ENCODE measurements around the gene MRPS12.

Gene MRPS12

DNA sequence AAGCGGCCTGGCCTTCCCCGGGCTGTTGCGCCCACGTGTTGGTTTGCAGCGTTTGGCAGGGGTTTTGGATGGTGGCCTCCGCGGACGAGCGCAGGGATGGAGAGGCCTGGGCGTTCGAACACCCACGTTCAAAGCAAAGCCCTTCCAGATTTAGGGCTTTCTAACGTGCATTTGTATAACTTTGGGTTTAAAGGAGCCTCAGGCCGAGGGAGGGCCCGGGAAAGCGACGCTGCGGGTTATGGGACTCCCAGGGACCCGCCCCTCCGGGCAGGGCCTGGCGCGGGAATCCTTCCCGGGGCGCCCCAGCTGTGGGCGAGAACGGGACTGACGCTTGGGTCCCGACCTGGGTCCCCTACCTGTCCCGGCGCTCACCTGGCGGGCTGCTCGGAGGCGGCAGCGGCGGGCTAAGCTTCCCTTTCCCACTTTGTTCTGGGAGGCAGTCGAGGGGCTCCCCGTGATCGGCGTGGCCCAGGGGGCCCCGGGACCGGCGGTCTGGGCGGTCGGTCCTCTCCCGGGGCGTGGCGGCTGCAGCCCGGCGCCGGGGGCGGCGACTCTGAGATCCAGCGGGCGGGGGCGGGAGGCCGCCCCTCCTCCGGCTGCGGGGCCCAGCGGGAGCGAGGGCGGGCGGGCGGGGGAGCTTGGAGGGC lies 44.6 kb downstream of the MRPS12 start, which contains the start of gene FBXO17:
Gene FBXO17, minus strand, starts transcription at position 529 of the 647 bp plus-strand sequence. CDS start 25,423 bp downstream, outside the sequence.
- DNase-seq (ENCODE audit: low read depth), result no peak

GRCh38 chr19:38975861-38976271 lies 45.1 kb downstream of the MRPS12 start:
- peak; percentile 55 for DNase-seq (ENCODE audit: low read depth)

DNA sequence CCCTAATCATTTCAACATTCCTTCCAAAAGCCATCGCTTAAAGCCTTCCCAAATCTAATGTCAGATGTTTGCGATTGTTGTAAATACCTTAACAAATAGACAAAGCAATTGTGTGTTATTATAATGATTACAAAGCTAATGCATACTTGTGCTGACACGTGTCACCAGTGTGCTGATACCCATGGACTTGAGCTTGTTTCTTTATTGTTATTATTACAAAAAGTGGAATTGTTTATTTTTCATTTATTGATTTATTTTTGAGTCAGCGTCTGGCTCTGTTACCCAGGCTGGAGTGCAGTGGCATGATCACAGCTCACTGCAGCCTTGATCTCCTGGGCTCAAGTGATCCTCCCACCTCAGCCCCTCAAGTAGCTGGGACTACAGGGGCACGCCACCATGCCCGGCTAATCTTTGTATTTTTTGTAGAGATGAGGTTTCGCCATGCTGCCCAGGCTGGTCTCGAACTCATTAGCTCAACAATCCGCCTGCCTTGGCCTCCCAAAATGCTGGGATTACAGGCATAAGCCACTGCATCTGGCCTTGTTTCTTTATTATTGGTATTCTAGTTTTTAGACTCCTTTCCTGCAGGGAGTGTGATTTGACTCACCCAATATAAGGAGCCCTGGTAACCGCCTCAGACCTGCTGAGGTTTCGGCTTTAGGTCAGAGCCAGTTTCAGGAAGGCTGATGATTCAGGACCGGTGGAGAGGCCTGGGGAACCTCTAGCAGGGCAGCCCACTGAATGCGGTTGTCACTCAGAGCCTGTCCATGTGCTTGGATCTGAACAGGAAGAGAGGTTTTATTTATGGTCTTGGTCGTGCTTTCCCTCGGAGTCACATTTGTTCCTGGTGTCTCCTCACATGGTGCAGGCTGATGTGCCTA lies 46.9 kb downstream of the MRPS12 start:
- DNase-seq (ENCODE audit: low read depth), result peak; percentile 83

DNA sequence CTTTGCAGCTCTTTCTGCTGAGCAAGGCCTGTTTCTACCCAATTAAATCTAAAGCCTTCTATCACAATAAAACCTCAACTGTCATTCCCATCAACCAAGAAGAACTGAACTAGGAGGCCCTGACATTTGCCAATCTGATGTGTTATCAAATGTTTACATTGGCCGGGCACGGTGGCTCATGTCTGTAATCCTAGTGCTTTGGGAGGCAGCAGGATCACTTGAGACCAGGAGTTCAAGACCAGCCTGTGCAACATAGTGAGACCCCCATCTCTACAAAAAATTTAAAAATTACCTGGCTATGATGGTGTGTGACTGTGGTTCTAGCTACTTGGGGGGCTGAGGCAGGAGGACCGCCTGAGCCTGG lies 47.6 kb downstream of the MRPS12 start:
- no peak for DNase-seq (ENCODE audit: low read depth)

DNA sequence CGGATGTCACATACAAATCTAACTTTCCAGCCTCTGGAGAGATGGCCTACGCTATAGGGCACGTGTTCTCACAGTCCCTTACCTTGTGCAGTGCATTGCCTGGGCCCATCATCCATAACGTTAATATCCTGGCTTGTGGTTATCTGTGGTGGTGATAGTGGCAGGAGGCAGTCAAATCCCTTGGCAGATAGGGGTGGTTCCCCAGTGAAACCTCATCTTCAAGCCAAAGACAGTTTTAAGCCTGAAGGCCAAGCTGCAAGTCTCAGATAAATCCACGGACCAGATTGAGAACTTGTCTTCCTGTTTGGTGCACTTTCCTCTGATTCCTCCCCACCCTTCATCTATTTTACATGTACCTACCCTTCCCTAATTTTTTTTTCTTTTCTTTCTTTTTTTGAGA lies 49.1 kb downstream of the MRPS12 start:
- DNase-seq (ENCODE audit: low read depth), result no peak

DNA sequence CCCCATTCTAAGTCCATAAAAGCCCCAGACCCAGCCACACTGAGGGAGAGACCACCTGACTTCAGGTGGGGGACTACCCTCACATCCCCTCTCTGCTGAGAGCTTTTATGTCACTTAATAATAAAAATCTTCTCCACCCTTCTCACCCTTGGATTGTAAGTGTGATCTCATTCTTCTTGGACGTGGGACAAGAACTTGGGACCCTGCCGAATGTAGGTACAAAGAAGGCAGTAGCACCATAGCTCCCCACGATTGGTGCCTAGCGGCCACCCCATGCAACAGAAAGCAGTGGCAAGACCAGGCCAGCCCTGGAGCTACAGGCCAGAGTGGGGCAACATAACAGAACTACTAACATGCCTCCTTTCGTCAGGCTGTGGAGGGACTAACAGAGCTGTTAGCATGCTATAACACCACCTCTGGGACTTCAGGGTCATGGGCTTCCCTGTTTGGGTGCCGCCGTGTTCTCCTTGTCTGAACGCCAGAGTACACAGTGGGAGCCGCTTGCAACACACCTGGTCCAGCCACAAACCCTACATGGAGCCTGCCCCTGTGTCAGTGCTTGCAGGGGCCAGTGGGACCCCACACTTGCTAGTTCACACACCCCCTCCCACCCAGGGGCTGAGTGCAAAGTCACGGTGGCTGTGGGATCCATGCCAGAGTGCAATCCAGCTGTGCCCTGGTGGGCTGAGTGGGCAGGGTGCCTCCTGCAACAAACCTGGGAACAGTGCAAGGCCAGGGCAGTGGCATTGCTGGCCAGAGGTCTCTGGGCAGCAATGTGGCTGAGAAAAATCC lies 50.0 kb downstream of the MRPS12 start:
- DNase-seq (ENCODE audit: low read depth), result no peak

Data from amniotic epithelial cell (primary cell).